ENCODE results near the gene CDK5. TPM values are rescaled to one million over a fixed set of nuclear protein-coding genes. Genes with fewer than 3 reads are reported as not detected.
A peak's percentile ranks its signal among the peaks of the same experiment; 100 is the strongest.

CDK5 gene
- total and polyA plus RNA-seq, 9 of the 15 experiments (the other 6 are each of a cell fraction or from before 2014, with no cell fraction given) = 3.2 to 38.0 (median 27.5) TPM

- TF ChIP-seq HMGXB4 (CRISPR knock-in tag; IDR thresholded peaks at IDR 0.05) (0 out of 2 replicates have a peak, but pooled peaks have one; percentile 74), ZNF124 (CRISPR knock-in tag; IDR thresholded peaks at IDR 0.05) (no peak), SMARCB1 (IDR thresholded peaks at IDR 0.05; ENCODE audit: insufficient read length, low read depth) (no peak), NFIX (CRISPR knock-in tag; IDR thresholded peaks at IDR 0.05; ENCODE audit: low read depth) (no peak), ELK1 (CRISPR knock-in tag; IDR thresholded peaks at IDR 0.05) (no peak), SUPT5H (IDR thresholded peaks at IDR 0.05) (peak; percentile 75), ZNF239 (CRISPR knock-in tag; IDR thresholded peaks at IDR 0.05) (no peak), STAT5A (IDR thresholded peaks at IDR 0.05; ENCODE audit: borderline replicate concordance, low read length) (no peak), MTF1 (CRISPR knock-in tag; IDR thresholded peaks at IDR 0.05; ENCODE audit: borderline replicate concordance) (no peak), ZC3H8 (IDR thresholded peaks at IDR 0.05) (no peak), NCOA2 (IDR thresholded peaks at IDR 0.05; ENCODE audit: partially characterized antibody in 2 of 2) (no peak), PHF8 (IDR thresholded peaks at IDR 0.05; ENCODE audit: borderline replicate concordance, low read length) (peak; percentile 75; the same call in 1 of the 2 replicates), MNT (conservative IDR thresholded peaks at IDR 0.05) (no peak), ZNF766 (CRISPR knock-in tag; conservative IDR thresholded peaks at IDR 0.05) (peak; percentile 97), MCM5 (IDR thresholded peaks at IDR 0.05; ENCODE audit: low read depth) (no peak), NEUROD1 (IDR thresholded peaks at IDR 0.05; ENCODE audit: borderline replicate concordance, low read depth, low read length, partially characterized antibody) (no peak), TCF15 (CRISPR knock-in tag; IDR thresholded peaks at IDR 0.05) (no peak)
Observed at GRCh38 chr7:151057989-151058780, 488 bp upstream of the CDK5 start (continued).

Data from K562 (cell line).